SK-N-SH (cell line): ENCODE measurements around the gene PCNT. TPM values are rescaled to one million over a fixed set of nuclear protein-coding genes. Genes with fewer than 3 reads are reported as not detected.

Experiments
- CTCF ChIA-PET: fragments of 300-600, 350-600 bp; formaldehyde crosslinking; extraction: SDS; loops from one replicate; lab custom pipeline; 2021; lab: Yijun Ruan, JAX
- POLR2A ChIA-PET: fragments of 350-600 bp; sonication (Branson Sonifier 250); formaldehyde crosslinking; extraction: SDS; loops from one replicate; lab custom pipeline; 2020; ENCODE audit warnings: antibody characterized with exemption, inconsistent platforms; lab: Yijun Ruan, JAX
- DNase-seq: peaks from one replicate; pipeline ENCODE4 v3.0.0; 2012
- H2AFZ ChIP-seq: fragments of 200-600 bp; sonication (generic); 2 replicates; pipeline ENCODE4 v1.8.1; 2016; ENCODE audit warnings: antibody characterized with exemption, mild to moderate bottlenecking, low read depth
- H3F3A ChIP-seq: fragments of 200-600 bp; sonication (generic); replicated peaks from 2 replicates; pipeline ENCODE3; 2016; ENCODE audit warnings: antibody characterized with exemption, mild to moderate bottlenecking; ENCODE audit not compliant: insufficient read depth
- H3K27ac ChIP-seq, 2 experiments: fragments of 200-500 bp in 1 of 2; fragments of 200-600 bp in 1 of 2; sonication (Bioruptor generic) in 1 of 2; sonication (generic), shearing (Covaris generic) in 1 of 2; 2 replicates each; pipeline versions ENCODE4 v1.5.1 to v1.6.1; 2014 to 2016; ENCODE audit warnings: low read depth in 2 of 2, inconsistent platforms in 1 of 2, low read length in 1 of 2, mild to moderate bottlenecking in 1 of 2, mixed read lengths in 1 of 2
- H3K27me3 ChIP-seq: fragments of 200-600 bp; sonication (generic), shearing (Covaris generic); 2 replicates; pipeline ENCODE4 v1.6.1; 2016; ENCODE audit warnings: mixed run types; ENCODE audit not compliant: insufficient read depth
- H3K36me3 ChIP-seq, 2 experiments: fragments of 200-500 bp in 1 of 2; fragments of 200-600 bp in 1 of 2; sonication (Bioruptor generic) in 1 of 2; sonication (generic) in 1 of 2; replicated peaks in 1 of 2; 2 replicates each; pipeline versions ENCODE3 to v1.5.1; 2014 to 2016; ENCODE audit warnings: low read length in 1 of 2, mild to moderate bottlenecking in 1 of 2; ENCODE audit not compliant: insufficient read depth in 2 of 2, control insufficient read depth in 1 of 2
- H3K4me1 ChIP-seq, 2 experiments: fragments of 200-500 bp in 1 of 2; fragments of 200-600 bp in 1 of 2; sonication (Bioruptor generic) in 1 of 2; sonication (generic), shearing (Covaris generic) in 1 of 2; 2 replicates each; pipeline versions ENCODE4 v1.5.1 to v1.6.1; 2014 to 2016; ENCODE audit warnings: low read depth in 1 of 2, low read length in 1 of 2, mixed run types in 1 of 2; ENCODE audit not compliant: insufficient read depth in 2 of 2, control insufficient read depth in 1 of 2
- H3K4me2 ChIP-seq: fragments of 200-600 bp; sonication (generic), shearing (Covaris generic); 2 replicates; pipeline ENCODE4 v1.6.1; 2017; ENCODE audit warnings: mixed run types
- H3K4me3 ChIP-seq, 2 experiments: fragments of 200-500 bp in 1 of 2; fragments of 200-600 bp in 1 of 2; sonication (Bioruptor generic) in 1 of 2; sonication (generic), shearing (Covaris generic) in 1 of 2; 2 replicates each; pipeline versions ENCODE4 v1.5.1 to v1.8.1; 2014 to 2016; ENCODE audit warnings: low read depth in 2 of 2, inconsistent platforms in 1 of 2, low read length in 1 of 2, mild to moderate bottlenecking in 1 of 2, mixed read lengths in 1 of 2, moderate library complexity in 1 of 2
- H3K79me2 ChIP-seq: fragments of 200-600 bp; sonication (generic); 2 replicates; pipeline ENCODE4 v1.8.1; 2017; ENCODE audit warnings: mild to moderate bottlenecking; ENCODE audit not compliant: insufficient read depth
- H3K9ac ChIP-seq: fragments of 200-600 bp; sonication (generic); 2 replicates; pipeline ENCODE4 v1.6.1; 2017; ENCODE audit warnings: mixed run types
- H3K9me2 ChIP-seq: fragments of 200-600 bp; sonication (generic); 2 replicates; pipeline ENCODE4 v1.6.1; 2017; ENCODE audit warnings: mixed run types
- H3K9me3 ChIP-seq: fragments of 200-600 bp; sonication (generic); 2 replicates; pipeline ENCODE4 v1.6.1; 2017; ENCODE audit warnings: mixed run types, mild to moderate bottlenecking, moderate library complexity
- H4K20me1 ChIP-seq: fragments of 200-600 bp; sonication (generic); 2 replicates; pipeline ENCODE4 v1.6.1; 2017; ENCODE audit warnings: mild to moderate bottlenecking, mixed run types; ENCODE audit not compliant: insufficient read depth
- ELF1 ChIP-seq: IDR thresholded peaks from 2 replicates; pipeline ENCODE4 v1.4.0; 2012
- FOSL2 ChIP-seq: IDR thresholded peaks from 2 replicates; pipeline ENCODE4 v1.4.0; 2012; ENCODE audit warnings: low read depth, mild to moderate bottlenecking, moderate library complexity, borderline replicate concordance
- MEF2A ChIP-seq: IDR thresholded peaks from 2 replicates; pipeline ENCODE4 v1.4.0; 2012; ENCODE audit warnings: low read depth, borderline replicate concordance
- NRF1 ChIP-seq: IDR thresholded peaks from 2 replicates; pipeline ENCODE4 v1.6.1; 2012; ENCODE audit warnings: low read depth, mild to moderate bottlenecking, low read length
- RCOR1 ChIP-seq: fragments of 150-350 bp; IDR thresholded peaks from 2 replicates; pipeline ENCODE4 v1.6.1; 2017; ENCODE audit warnings: antibody characterized with exemption, low read length
- RXRA ChIP-seq: IDR thresholded peaks from 2 replicates; pipeline ENCODE4 v1.4.0; 2012; ENCODE audit warnings: low read depth, mild to moderate bottlenecking, borderline replicate concordance
- whole genome bisulfite sequencing: methylation state at CpG from one replicate; pipeline ENCODE4 v1.1.6; 2017; ENCODE audit warnings: low lambda C conversion rate; 5-methylcytosine and 5-hydroxymethylcytosine counted together
- polyA plus RNA-seq, 3 experiments: library from polyadenylated mRNA; depleted of rRNA; stranded (reverse); fragments of >200 nt; gene quantifications; 2 replicates each; pipeline ENCODE4 v1.2.3, GENCODE V29; 2012
- TF ChIP-seq, protein P1 (sequence below): fragments of 150-350 bp; IDR thresholded peaks from 2 replicates; pipeline ENCODE4 v1.6.1; 2017; ENCODE audit warnings: antibody characterized with exemption, low read length, low read depth, borderline replicate concordance
- TF ChIP-seq, protein P2 (sequence below): fragments of 150-350 bp; IDR thresholded peaks from 2 replicates; pipeline ENCODE4 v1.6.1; 2016; ENCODE audit warnings: mild to moderate bottlenecking, low read depth, low read length
- TF ChIP-seq, protein P3 (sequence below): IDR thresholded peaks from 2 replicates; pipeline ENCODE4 v1.6.1; 2012; ENCODE audit warnings: mild to moderate bottlenecking, low read depth, low read length, moderate library complexity
- TF ChIP-seq, protein P4 (sequence below): IDR thresholded peaks from 2 replicates; pipeline ENCODE4; 2012
- TF ChIP-seq, protein P5 (sequence below): IDR thresholded peaks from 2 replicates; pipeline ENCODE4 v1.4.0; 2012; ENCODE audit warnings: low read depth, borderline replicate concordance

PCNT gene
- polyA plus RNA-seq, 1 of the 3 experiments (the other 2 are of a cell fraction), result 15.7 TPM

DNA sequence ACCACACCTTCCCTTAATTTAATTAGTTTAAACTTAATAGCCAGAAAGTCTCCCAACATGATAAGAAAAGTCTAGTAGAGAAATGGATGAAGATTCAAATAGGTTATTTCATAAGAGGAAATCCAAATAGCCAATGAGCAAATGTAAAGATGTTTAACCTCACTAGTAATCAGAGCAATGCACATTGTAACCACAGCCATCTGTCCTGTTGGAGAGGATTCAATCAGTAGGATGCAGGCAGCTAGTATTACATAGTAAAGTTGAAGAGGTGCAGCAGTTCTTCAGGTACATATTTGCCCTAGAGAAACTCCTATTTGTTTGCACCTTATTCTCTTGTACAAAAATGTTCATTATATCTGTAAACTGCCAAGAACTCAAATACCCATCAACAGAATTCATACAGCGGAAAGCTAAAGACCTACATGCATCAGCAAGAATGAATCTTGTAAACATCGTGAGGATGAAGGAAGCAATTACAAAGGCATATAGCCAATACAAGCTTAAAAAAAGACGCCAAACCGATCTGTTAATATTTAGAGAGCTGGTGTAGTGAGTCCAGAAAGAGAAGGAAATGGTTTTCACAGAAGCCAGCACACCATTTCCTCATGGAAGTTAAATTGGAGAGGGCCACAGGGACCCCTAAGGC, 162.6 kb downstream of the PCNT start:
- WGBS, result 94% methylated on average over 4 of the region's 4 CpGs
- ChIA-PET CTCF (no interaction called here), POLR2A (interaction anchor here (0.6 kb wide), 1 partner anchor 216 kb away, joined by 3 read pairs; no protein-coding TSS in a partner anchor)
- Histone ChIP-seq H3K4me3 (no peak overlapping the region), H3K79me2 (peaks cover 46% of the 10 kb centered on the region), H3K4me1 (no peaks in the 10 kb centered on the region; a peak in 2 of 4 replicates), H2AFZ (no peak overlapping the region), H3K36me3 (peaks cover 22 to 28% of the 10 kb centered on the region in 2 experiments), H3K9ac (no peak overlapping the region), H3K27me3 (no peaks in the 10 kb centered on the region), H4K20me1 (no peaks in the 10 kb centered on the region), H3K9me2 (no peaks in the 10 kb centered on the region), H3K4me2 (no peak overlapping the region), H3K9me3 (no peaks in the 10 kb centered on the region), H3K27ac (no peak overlapping the region), H3F3A (no peaks in the 10 kb centered on the region)
- TF ChIP-seq, protein P1, sequence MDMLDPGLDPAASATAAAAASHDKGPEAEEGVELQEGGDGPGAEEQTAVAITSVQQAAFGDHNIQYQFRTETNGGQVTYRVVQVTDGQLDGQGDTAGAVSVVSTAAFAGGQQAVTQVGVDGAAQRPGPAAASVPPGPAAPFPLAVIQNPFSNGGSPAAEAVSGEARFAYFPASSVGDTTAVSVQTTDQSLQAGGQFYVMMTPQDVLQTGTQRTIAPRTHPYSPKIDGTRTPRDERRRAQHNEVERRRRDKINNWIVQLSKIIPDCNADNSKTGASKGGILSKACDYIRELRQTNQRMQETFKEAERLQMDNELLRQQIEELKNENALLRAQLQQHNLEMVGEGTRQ, result no peak
- TF ChIP-seq, protein P2, sequence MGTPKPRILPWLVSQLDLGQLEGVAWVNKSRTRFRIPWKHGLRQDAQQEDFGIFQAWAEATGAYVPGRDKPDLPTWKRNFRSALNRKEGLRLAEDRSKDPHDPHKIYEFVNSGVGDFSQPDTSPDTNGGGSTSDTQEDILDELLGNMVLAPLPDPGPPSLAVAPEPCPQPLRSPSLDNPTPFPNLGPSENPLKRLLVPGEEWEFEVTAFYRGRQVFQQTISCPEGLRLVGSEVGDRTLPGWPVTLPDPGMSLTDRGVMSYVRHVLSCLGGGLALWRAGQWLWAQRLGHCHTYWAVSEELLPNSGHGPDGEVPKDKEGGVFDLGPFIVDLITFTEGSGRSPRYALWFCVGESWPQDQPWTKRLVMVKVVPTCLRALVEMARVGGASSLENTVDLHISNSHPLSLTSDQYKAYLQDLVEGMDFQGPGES, result no peak
- TF ChIP-seq NRF1, result no peak
- TF ChIP-seq, protein P3, sequence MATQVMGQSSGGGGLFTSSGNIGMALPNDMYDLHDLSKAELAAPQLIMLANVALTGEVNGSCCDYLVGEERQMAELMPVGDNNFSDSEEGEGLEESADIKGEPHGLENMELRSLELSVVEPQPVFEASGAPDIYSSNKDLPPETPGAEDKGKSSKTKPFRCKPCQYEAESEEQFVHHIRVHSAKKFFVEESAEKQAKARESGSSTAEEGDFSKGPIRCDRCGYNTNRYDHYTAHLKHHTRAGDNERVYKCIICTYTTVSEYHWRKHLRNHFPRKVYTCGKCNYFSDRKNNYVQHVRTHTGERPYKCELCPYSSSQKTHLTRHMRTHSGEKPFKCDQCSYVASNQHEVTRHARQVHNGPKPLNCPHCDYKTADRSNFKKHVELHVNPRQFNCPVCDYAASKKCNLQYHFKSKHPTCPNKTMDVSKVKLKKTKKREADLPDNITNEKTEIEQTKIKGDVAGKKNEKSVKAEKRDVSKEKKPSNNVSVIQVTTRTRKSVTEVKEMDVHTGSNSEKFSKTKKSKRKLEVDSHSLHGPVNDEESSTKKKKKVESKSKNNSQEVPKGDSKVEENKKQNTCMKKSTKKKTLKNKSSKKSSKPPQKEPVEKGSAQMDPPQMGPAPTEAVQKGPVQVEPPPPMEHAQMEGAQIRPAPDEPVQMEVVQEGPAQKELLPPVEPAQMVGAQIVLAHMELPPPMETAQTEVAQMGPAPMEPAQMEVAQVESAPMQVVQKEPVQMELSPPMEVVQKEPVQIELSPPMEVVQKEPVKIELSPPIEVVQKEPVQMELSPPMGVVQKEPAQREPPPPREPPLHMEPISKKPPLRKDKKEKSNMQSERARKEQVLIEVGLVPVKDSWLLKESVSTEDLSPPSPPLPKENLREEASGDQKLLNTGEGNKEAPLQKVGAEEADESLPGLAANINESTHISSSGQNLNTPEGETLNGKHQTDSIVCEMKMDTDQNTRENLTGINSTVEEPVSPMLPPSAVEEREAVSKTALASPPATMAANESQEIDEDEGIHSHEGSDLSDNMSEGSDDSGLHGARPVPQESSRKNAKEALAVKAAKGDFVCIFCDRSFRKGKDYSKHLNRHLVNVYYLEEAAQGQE, result no peak
- no peak for TF ChIP-seq MEF2A
- TF ChIP-seq RXRA, result no peak
- no peak for TF ChIP-seq RCOR1
- TF ChIP-seq, protein P4, sequence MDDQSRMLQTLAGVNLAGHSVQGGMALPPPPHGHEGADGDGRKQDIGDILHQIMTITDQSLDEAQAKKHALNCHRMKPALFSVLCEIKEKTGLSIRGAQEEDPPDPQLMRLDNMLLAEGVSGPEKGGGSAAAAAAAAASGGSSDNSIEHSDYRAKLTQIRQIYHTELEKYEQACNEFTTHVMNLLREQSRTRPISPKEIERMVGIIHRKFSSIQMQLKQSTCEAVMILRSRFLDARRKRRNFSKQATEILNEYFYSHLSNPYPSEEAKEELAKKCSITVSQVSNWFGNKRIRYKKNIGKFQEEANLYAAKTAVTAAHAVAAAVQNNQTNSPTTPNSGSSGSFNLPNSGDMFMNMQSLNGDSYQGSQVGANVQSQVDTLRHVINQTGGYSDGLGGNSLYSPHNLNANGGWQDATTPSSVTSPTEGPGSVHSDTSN, result no peak
- TF ChIP-seq FOSL2, result no peak
- TF ChIP-seq, protein P5, sequence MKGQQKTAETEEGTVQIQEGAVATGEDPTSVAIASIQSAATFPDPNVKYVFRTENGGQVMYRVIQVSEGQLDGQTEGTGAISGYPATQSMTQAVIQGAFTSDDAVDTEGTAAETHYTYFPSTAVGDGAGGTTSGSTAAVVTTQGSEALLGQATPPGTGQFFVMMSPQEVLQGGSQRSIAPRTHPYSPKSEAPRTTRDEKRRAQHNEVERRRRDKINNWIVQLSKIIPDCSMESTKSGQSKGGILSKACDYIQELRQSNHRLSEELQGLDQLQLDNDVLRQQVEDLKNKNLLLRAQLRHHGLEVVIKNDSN, result no peak
- no peak for TF ChIP-seq ELF1
- no peak for DNase-seq
